ENCODE measurements around the gene SPHK2. TPM values are rescaled to one million over a fixed set of nuclear protein-coding genes. Genes with fewer than 3 reads are reported as not detected.

Gene SPHK2
- total and polyA plus RNA-seq, 2 experiments from 2014 or later = 18.3 to 50.3 TPM

DNA sequence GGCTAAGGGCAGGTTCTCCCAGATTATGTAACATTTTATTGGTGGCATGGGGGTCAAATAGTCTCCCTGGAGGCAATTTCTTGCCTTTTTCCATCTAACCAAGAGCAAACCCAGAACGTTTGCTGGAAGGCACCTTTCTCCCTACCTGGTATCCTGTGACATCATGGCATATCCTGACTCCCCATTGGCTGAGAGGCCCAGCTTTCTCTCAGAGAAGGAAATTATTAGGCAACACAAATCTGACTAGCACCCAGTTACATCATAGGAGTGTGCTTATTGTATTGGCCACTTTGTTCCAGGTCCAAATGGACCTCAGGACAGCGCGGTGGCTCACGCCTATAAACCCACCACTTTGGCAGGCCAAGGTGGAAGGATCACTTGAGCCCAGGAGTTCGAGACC lies 40.5 kb downstream of the SPHK2 start:
- ATAC-seq (no peak), DNase-seq (ENCODE audit: low spot score) (no peak)
- Histone ChIP-seq H3K79me2 (replicated peaks; ENCODE audit: insufficient read depth) (no peaks in the 10 kb centered on the region), H3K4me2 (no peak overlapping the region), H4K20me1 (replicated peaks; ENCODE audit: insufficient read depth) (no peaks in the 10 kb centered on the region), H3K9me2 (ENCODE audit: insufficient read depth) (no peaks in the 10 kb centered on the region), H3K27ac (ENCODE audit: low read depth) (no peak overlapping the region), H3K27me3 (ENCODE audit: insufficient read depth) (no peaks in the 10 kb centered on the region), H3K4me1 (ENCODE audit: insufficient read depth) (no peaks in the 10 kb centered on the region), H3K4me3 (no peak overlapping the region), H3F3A (replicated peaks; ENCODE audit: low read depth) (no peaks in the 10 kb centered on the region), H3K36me3 (ENCODE audit: insufficient read depth) (no peaks in the 10 kb centered on the region), H2AFZ (no peak overlapping the region)
- Mint-ChIP-seq H3K27me3 (ENCODE audit: insufficient read depth, low read depth, poor library complexity) (peaks cover 9% of the 10 kb centered on the region), H3K4me3 (no peak overlapping the region), H3K36me3 (ENCODE audit: low read depth) (peaks cover 4% of the 10 kb centered on the region; the same call in 1 of the 3 replicates), H3K9me3 (peaks cover 8% of the 10 kb centered on the region), H3K27ac (no peak overlapping the region), H3K4me1 (peaks cover 7% of the 10 kb centered on the region)
- TF ChIP-seq CREB1 (CRISPR knock-in tag; IDR thresholded peaks at IDR 0.05; ENCODE audit: low read depth) (no peak), JUNB (IDR thresholded peaks at IDR 0.05; ENCODE audit: unreplicated experiment) (no peak), ZNF331 (CRISPR knock-in tag; IDR thresholded peaks at IDR 0.05; ENCODE audit: low read depth) (no peak), NANOG (IDR thresholded peaks at IDR 0.05; ENCODE audit: borderline replicate concordance) (no peak), POLR2AphosphoS5 (IDR thresholded peaks at IDR 0.05; ENCODE audit: low read depth) (no peak), EZH2 (IDR thresholded peaks at IDR 0.05; ENCODE audit: low read depth, unreplicated experiment) (no peak), ZNF114 (CRISPR knock-in tag; IDR thresholded peaks at IDR 0.05) (no peak), EZH2phosphoT487 (IDR thresholded peaks at IDR 0.05; ENCODE audit: unreplicated experiment) (no peak), STAT1 (IDR thresholded peaks at IDR 0.05; ENCODE audit: unreplicated experiment) (no peak)
- TF ChIP-seq, protein P1, sequence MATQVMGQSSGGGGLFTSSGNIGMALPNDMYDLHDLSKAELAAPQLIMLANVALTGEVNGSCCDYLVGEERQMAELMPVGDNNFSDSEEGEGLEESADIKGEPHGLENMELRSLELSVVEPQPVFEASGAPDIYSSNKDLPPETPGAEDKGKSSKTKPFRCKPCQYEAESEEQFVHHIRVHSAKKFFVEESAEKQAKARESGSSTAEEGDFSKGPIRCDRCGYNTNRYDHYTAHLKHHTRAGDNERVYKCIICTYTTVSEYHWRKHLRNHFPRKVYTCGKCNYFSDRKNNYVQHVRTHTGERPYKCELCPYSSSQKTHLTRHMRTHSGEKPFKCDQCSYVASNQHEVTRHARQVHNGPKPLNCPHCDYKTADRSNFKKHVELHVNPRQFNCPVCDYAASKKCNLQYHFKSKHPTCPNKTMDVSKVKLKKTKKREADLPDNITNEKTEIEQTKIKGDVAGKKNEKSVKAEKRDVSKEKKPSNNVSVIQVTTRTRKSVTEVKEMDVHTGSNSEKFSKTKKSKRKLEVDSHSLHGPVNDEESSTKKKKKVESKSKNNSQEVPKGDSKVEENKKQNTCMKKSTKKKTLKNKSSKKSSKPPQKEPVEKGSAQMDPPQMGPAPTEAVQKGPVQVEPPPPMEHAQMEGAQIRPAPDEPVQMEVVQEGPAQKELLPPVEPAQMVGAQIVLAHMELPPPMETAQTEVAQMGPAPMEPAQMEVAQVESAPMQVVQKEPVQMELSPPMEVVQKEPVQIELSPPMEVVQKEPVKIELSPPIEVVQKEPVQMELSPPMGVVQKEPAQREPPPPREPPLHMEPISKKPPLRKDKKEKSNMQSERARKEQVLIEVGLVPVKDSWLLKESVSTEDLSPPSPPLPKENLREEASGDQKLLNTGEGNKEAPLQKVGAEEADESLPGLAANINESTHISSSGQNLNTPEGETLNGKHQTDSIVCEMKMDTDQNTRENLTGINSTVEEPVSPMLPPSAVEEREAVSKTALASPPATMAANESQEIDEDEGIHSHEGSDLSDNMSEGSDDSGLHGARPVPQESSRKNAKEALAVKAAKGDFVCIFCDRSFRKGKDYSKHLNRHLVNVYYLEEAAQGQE (IDR thresholded peaks at IDR 0.05; ENCODE audit: unreplicated experiment) = no peak
- TF ChIP-seq, protein P2, sequence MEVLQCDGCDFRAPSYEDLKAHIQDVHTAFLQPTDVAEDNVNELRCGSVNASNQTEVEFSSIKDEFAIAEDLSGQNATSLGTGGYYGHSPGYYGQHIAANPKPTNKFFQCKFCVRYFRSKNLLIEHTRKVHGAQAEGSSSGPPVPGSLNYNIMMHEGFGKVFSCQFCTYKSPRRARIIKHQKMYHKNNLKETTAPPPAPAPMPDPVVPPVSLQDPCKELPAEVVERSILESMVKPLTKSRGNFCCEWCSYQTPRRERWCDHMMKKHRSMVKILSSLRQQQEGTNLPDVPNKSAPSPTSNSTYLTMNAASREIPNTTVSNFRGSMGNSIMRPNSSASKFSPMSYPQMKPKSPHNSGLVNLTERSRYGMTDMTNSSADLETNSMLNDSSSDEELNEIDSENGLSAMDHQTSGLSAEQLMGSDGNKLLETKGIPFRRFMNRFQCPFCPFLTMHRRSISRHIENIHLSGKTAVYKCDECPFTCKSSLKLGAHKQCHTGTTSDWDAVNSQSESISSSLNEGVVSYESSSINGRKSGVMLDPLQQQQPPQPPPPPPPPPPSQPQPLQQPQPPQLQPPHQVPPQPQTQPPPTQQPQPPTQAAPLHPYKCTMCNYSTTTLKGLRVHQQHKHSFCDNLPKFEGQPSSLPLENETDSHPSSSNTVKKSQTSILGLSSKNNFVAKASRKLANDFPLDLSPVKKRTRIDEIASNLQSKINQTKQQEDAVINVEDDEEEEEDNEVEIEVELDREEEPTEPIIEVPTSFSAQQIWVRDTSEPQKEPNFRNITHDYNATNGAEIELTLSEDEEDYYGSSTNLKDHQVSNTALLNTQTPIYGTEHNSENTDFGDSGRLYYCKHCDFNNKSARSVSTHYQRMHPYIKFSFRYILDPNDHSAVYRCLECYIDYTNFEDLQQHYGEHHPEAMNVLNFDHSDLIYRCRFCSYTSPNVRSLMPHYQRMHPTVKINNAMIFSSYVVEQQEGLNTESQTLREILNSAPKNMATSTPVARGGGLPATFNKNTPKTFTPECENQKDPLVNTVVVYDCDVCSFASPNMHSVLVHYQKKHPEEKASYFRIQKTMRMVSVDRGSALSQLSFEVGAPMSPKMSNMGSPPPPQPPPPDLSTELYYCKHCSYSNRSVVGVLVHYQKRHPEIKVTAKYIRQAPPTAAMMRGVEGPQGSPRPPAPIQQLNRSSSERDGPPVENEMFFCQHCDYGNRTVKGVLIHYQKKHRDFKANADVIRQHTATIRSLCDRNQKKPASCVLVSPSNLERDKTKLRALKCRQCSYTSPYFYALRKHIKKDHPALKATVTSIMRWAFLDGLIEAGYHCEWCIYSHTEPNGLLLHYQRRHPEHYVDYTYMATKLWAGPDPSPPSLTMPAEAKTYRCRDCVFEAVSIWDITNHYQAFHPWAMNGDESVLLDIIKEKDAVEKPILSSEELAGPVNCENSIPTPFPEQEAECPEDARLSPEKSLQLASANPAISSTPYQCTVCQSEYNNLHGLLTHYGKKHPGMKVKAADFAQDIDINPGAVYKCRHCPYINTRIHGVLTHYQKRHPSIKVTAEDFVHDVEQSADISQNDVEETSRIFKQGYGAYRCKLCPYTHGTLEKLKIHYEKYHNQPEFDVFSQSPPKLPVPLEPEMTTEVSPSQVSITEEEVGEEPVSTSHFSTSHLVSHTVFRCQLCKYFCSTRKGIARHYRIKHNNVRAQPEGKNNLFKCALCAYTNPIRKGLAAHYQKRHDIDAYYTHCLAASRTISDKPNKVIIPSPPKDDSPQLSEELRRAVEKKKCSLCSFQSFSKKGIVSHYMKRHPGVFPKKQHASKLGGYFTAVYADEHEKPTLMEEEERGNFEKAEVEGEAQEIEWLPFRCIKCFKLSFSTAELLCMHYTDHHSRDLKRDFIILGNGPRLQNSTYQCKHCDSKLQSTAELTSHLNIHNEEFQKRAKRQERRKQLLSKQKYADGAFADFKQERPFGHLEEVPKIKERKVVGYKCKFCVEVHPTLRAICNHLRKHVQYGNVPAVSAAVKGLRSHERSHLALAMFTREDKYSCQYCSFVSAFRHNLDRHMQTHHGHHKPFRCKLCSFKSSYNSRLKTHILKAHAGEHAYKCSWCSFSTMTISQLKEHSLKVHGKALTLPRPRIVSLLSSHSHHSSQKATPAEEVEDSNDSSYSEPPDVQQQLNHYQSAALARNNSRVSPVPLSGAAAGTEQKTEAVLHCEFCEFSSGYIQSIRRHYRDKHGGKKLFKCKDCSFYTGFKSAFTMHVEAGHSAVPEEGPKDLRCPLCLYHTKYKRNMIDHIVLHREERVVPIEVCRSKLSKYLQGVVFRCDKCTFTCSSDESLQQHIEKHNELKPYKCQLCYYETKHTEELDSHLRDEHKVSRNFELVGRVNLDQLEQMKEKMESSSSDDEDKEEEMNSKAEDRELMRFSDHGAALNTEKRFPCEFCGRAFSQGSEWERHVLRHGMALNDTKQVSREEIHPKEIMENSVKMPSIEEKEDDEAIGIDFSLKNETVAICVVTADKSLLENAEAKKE (CRISPR knock-in tag; IDR thresholded peaks at IDR 0.05) = no peak
- TF ChIP-seq, protein P3, sequence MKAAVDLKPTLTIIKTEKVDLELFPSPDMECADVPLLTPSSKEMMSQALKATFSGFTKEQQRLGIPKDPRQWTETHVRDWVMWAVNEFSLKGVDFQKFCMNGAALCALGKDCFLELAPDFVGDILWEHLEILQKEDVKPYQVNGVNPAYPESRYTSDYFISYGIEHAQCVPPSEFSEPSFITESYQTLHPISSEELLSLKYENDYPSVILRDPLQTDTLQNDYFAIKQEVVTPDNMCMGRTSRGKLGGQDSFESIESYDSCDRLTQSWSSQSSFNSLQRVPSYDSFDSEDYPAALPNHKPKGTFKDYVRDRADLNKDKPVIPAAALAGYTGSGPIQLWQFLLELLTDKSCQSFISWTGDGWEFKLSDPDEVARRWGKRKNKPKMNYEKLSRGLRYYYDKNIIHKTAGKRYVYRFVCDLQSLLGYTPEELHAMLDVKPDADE (IDR thresholded peaks at IDR 0.05) = no peak
- TF ChIP-seq, protein P4, sequence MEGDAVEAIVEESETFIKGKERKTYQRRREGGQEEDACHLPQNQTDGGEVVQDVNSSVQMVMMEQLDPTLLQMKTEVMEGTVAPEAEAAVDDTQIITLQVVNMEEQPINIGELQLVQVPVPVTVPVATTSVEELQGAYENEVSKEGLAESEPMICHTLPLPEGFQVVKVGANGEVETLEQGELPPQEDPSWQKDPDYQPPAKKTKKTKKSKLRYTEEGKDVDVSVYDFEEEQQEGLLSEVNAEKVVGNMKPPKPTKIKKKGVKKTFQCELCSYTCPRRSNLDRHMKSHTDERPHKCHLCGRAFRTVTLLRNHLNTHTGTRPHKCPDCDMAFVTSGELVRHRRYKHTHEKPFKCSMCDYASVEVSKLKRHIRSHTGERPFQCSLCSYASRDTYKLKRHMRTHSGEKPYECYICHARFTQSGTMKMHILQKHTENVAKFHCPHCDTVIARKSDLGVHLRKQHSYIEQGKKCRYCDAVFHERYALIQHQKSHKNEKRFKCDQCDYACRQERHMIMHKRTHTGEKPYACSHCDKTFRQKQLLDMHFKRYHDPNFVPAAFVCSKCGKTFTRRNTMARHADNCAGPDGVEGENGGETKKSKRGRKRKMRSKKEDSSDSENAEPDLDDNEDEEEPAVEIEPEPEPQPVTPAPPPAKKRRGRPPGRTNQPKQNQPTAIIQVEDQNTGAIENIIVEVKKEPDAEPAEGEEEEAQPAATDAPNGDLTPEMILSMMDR (conservative IDR thresholded peaks at IDR 0.05; ENCODE audit: low read depth in 2 of 2) = no peak

Data from GM23338 (cell line).